PFSK-1 (cell line): ENCODE data around the gene BRWD1.

Experiments
- POLR2AphosphoS5 ChIP-seq: IDR thresholded peaks from 2 replicates; pipeline ENCODE4 v1.6.1; 2012; ENCODE audit warnings: low read depth, mild to moderate bottlenecking, control low read depth, low read length, moderate library complexity
- SIN3A ChIP-seq: IDR thresholded peaks from 2 replicates; pipeline ENCODE4 v1.6.1; 2012; ENCODE audit warnings: mild to moderate bottlenecking, low read length, moderate library complexity, borderline replicate concordance; ENCODE audit not compliant: insufficient read depth
- TF ChIP-seq, protein P1 (sequence below), 2 experiments: IDR thresholded peaks; 2 replicates each; pipeline versions ENCODE4 v1.6.1 to v1.8.0; 2011 to 2012; ENCODE audit warnings: low read depth in 2 of 2, low read length in 2 of 2, control low read depth in 1 of 2, inconsistent platforms in 1 of 2, mild to moderate bottlenecking in 1 of 2, moderate library complexity in 1 of 2; ENCODE audit not compliant: insufficient read depth in 1 of 2

GRCh38 chr21:39346206-39346605 is 32.8 kb upstream of the BRWD1 start:
- TF ChIP-seq SIN3A (no peak), POLR2AphosphoS5 (no peak)
- TF ChIP-seq, protein P1, sequence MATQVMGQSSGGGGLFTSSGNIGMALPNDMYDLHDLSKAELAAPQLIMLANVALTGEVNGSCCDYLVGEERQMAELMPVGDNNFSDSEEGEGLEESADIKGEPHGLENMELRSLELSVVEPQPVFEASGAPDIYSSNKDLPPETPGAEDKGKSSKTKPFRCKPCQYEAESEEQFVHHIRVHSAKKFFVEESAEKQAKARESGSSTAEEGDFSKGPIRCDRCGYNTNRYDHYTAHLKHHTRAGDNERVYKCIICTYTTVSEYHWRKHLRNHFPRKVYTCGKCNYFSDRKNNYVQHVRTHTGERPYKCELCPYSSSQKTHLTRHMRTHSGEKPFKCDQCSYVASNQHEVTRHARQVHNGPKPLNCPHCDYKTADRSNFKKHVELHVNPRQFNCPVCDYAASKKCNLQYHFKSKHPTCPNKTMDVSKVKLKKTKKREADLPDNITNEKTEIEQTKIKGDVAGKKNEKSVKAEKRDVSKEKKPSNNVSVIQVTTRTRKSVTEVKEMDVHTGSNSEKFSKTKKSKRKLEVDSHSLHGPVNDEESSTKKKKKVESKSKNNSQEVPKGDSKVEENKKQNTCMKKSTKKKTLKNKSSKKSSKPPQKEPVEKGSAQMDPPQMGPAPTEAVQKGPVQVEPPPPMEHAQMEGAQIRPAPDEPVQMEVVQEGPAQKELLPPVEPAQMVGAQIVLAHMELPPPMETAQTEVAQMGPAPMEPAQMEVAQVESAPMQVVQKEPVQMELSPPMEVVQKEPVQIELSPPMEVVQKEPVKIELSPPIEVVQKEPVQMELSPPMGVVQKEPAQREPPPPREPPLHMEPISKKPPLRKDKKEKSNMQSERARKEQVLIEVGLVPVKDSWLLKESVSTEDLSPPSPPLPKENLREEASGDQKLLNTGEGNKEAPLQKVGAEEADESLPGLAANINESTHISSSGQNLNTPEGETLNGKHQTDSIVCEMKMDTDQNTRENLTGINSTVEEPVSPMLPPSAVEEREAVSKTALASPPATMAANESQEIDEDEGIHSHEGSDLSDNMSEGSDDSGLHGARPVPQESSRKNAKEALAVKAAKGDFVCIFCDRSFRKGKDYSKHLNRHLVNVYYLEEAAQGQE (IDR thresholded peaks at IDR 0.05; ENCODE audit: insufficient read depth in 1 of 2, low read depth in 2 of 2, low read length in 2 of 2): no peak
